HEK293 (cell line): ENCODE results near the gene LRRC43.
A peak's percentile ranks its signal among the peaks of the same experiment; 100 is the strongest.

ENCODE experiments used
- CTCF ChIA-PET: fragments of 350-600 bp; formaldehyde crosslinking; extraction: SDS; loops from one replicate; lab custom pipeline; 2021; ENCODE audit warnings: antibody characterized with exemption; lab: Yijun Ruan, JAX
- POLR2A ChIA-PET: fragments of 300-600 bp; formaldehyde crosslinking; extraction: SDS; loops from one replicate; lab custom pipeline; 2020; ENCODE audit warnings: antibody characterized with exemption, inconsistent platforms; lab: Yijun Ruan, JAX
- H3K27ac ChIP-seq: fragments of 200-500 bp; sonication (Bioruptor generic); 2 replicates; pipeline ENCODE4 v1.5.1; 2014; ENCODE audit warnings: low read depth, low read length, control low read depth, inconsistent platforms; ENCODE audit errors: extremely low read depth
- H3K36me3 ChIP-seq, 2 experiments: fragments of 200-500 bp in 1 of 2; sonication (Bioruptor generic) in 1 of 2; 1 replicate in 1 of 2; 2 replicates in 1 of 2; pipeline ENCODE4 v1.5.1; 2014 to 2017; ENCODE audit warnings: inconsistent platforms in 2 of 2, low read length in 2 of 2; ENCODE audit not compliant: control insufficient read depth in 2 of 2, insufficient read depth in 1 of 2
- H3K4me1 ChIP-seq: fragments of 200-500 bp; sonication (Bioruptor generic); 2 replicates; pipeline ENCODE4 v1.5.1; 2014; ENCODE audit warnings: mild to moderate bottlenecking, low read length, inconsistent platforms; ENCODE audit not compliant: control insufficient read depth, insufficient read depth
- H3K4me3 ChIP-seq: 2 replicates; pipeline ENCODE4 v1.5.1; 2011; ENCODE audit warnings: low read depth, mild to moderate bottlenecking, control low read depth, low read length, moderate library complexity
- H3K9me3 ChIP-seq: fragments of 200-500 bp; sonication (Bioruptor generic); 2 replicates; pipeline ENCODE4 v1.5.1; 2014; ENCODE audit warnings: low read depth, low read length, inconsistent platforms; ENCODE audit not compliant: control insufficient read depth, insufficient read depth
- BCL11A ChIP-seq: fragments of 450-650 bp; formaldehyde crosslinking; IDR thresholded peaks from 2 replicates; pipeline ENCODE4 v1.5.1; 2016; ENCODE audit warnings: low read depth, missing biosample characterization, missing genetic modification characterization
- EGR2 ChIP-seq: fragments of 450-650 bp; formaldehyde crosslinking; IDR thresholded peaks from 2 replicates; pipeline ENCODE4 v1.5.1; 2016; ENCODE audit warnings: low read depth, missing biosample characterization, missing genetic modification characterization
- KLF10 ChIP-seq: fragments of 450-650 bp; IDR thresholded peaks from 2 replicates; pipeline ENCODE4 v1.5.1; 2018; ENCODE audit warnings: missing biosample characterization, mild to moderate bottlenecking, missing genetic modification characterization
- PRDM1 ChIP-seq: fragments of 450-650 bp; formaldehyde crosslinking; IDR thresholded peaks from 2 replicates; pipeline ENCODE4; 2016; ENCODE audit warnings: missing biosample characterization, missing genetic modification characterization
- WT1 ChIP-seq: fragments of 450-650 bp; formaldehyde crosslinking; IDR thresholded peaks from 2 replicates; pipeline ENCODE4 v1.5.1; 2016; ENCODE audit warnings: missing biosample characterization, missing genetic modification characterization
- ZNF121 ChIP-seq: fragments of 450-650 bp; formaldehyde crosslinking; IDR thresholded peaks from 2 replicates; pipeline ENCODE4 v1.5.1; 2016; ENCODE audit warnings: missing biosample characterization, missing genetic modification characterization
- ZNF133 ChIP-seq: fragments of 450-650 bp; formaldehyde crosslinking; IDR thresholded peaks from 2 replicates; pipeline ENCODE4 v1.5.1; 2016; ENCODE audit warnings: missing biosample characterization, missing genetic modification characterization
- ZNF140 ChIP-seq: fragments of 450-650 bp; formaldehyde crosslinking; IDR thresholded peaks from 2 replicates; pipeline ENCODE4 v1.5.1; 2016; ENCODE audit warnings: missing biosample characterization, missing genetic modification characterization
- ZNF202 ChIP-seq: fragments of 450-650 bp; formaldehyde crosslinking; IDR thresholded peaks from 2 replicates; pipeline ENCODE4 v1.5.1; 2016; ENCODE audit warnings: missing biosample characterization, missing genetic modification characterization, borderline replicate concordance
- ZNF350 ChIP-seq: fragments of 450-650 bp; formaldehyde crosslinking; IDR thresholded peaks from 2 replicates; pipeline ENCODE4 v1.5.0; 2017; ENCODE audit warnings: missing biosample characterization, mild to moderate bottlenecking, missing genetic modification characterization
- ZNF391 ChIP-seq: fragments of 450-650 bp; formaldehyde crosslinking; IDR thresholded peaks from 2 replicates; pipeline ENCODE4 v1.5.1; 2016; ENCODE audit warnings: low read depth, missing biosample characterization, missing genetic modification characterization, borderline replicate concordance
- ZNF433 ChIP-seq: fragments of 450-650 bp; formaldehyde crosslinking; IDR thresholded peaks from 2 replicates; pipeline ENCODE4 v1.5.1; 2016; ENCODE audit warnings: missing biosample characterization, missing genetic modification characterization, low read depth
- ZNF530 ChIP-seq: fragments of 450-650 bp; formaldehyde crosslinking; IDR thresholded peaks from 2 replicates; pipeline ENCODE4 v1.5.1; 2016; ENCODE audit warnings: low read depth, missing biosample characterization, missing genetic modification characterization
- ZNF548 ChIP-seq: fragments of 450-650 bp; formaldehyde crosslinking; IDR thresholded peaks from 2 replicates; pipeline ENCODE4 v1.5.1; 2016; ENCODE audit warnings: missing biosample characterization, missing genetic modification characterization
- ZNF558 ChIP-seq: fragments of 450-650 bp; formaldehyde crosslinking; IDR thresholded peaks from 2 replicates; pipeline ENCODE4 v1.5.1; 2016; ENCODE audit warnings: missing biosample characterization, missing genetic modification characterization
- ZNF621 ChIP-seq: fragments of 450-650 bp; formaldehyde crosslinking; IDR thresholded peaks from 2 replicates; pipeline ENCODE4 v1.5.1; 2017; ENCODE audit warnings: missing biosample characterization, missing genetic modification characterization
- ZNF670 ChIP-seq: fragments of 450-650 bp; formaldehyde crosslinking; IDR thresholded peaks from 2 replicates; pipeline ENCODE4 v1.5.1; 2016; ENCODE audit warnings: missing biosample characterization, missing genetic modification characterization, low read depth
- TF ChIP-seq, protein P1 (sequence below): fragments of 450-650 bp; formaldehyde crosslinking; IDR thresholded peaks from 2 replicates; pipeline ENCODE4 v1.5.1; 2016; ENCODE audit warnings: missing biosample characterization, missing genetic modification characterization
- TF ChIP-seq, protein P2 (sequence below): fragments of 450-650 bp; formaldehyde crosslinking; IDR thresholded peaks from 2 replicates; pipeline ENCODE4 v1.5.1; 2016; ENCODE audit warnings: missing biosample characterization, missing genetic modification characterization
- TF ChIP-seq, protein P3 (sequence below): fragments of 450-650 bp; formaldehyde crosslinking; IDR thresholded peaks from 2 replicates; pipeline ENCODE4; 2016; ENCODE audit warnings: missing biosample characterization, missing genetic modification characterization
- TF ChIP-seq, protein P4 (sequence below): fragments of 450-650 bp; formaldehyde crosslinking; IDR thresholded peaks from 2 replicates; pipeline ENCODE4 v1.5.1; 2016; ENCODE audit warnings: missing biosample characterization, missing genetic modification characterization

Gene LRRC43

DNA sequence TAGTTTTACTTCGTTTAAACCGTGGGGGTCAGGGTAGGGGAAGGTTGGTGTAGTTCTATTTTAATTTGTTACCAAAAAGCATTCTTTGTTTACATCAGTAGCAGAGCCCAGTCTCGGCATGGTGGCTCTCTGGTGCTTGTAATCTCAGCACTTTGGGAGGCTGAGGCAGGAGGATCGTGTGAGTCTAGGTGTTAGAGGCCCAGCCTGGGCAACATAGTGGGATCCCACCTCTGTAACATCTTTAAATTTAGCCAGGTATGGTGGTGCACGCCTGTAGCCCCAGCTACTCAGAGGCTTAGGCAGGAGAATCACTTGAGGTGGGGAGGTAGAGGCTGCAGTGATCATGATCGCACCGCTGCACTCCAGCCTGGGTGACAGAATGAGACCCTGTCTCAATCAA, 2.2 kb downstream of the LRRC43 start:
- H3K9me3 ChIP-seq: no peaks in the 10 kb centered on the region
- CTCF ChIA-PET: no interaction called here
- POLR2A ChIA-PET: no interaction called here
- no peaks in the 10 kb centered on the region for H3K36me3 ChIP-seq
- no peaks in the 10 kb centered on the region for H3K4me1 ChIP-seq
- no peak overlapping the region for H3K4me3 ChIP-seq
- TF ChIP-seq WT1 (tag by site-specific recombination): no peak
- TF ChIP-seq, protein P1, sequence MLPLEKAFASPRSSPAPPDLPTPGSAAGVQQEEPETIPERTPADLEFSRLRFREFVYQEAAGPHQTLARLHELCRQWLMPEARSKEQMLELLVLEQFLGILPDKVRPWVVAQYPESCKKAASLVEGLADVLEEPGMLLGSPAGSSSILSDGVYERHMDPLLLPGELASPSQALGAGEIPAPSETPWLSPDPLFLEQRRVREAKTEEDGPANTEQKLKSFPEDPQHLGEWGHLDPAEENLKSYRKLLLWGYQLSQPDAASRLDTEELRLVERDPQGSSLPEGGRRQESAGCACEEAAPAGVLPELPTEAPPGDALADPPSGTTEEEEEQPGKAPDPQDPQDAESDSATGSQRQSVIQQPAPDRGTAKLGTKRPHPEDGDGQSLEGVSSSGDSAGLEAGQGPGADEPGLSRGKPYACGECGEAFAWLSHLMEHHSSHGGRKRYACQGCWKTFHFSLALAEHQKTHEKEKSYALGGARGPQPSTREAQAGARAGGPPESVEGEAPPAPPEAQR (tag by site-specific recombination): no peak
- peak; percentile 82 for TF ChIP-seq ZNF121 (tag by site-specific recombination)
- no peak overlapping the region for H3K27ac ChIP-seq

DNA sequence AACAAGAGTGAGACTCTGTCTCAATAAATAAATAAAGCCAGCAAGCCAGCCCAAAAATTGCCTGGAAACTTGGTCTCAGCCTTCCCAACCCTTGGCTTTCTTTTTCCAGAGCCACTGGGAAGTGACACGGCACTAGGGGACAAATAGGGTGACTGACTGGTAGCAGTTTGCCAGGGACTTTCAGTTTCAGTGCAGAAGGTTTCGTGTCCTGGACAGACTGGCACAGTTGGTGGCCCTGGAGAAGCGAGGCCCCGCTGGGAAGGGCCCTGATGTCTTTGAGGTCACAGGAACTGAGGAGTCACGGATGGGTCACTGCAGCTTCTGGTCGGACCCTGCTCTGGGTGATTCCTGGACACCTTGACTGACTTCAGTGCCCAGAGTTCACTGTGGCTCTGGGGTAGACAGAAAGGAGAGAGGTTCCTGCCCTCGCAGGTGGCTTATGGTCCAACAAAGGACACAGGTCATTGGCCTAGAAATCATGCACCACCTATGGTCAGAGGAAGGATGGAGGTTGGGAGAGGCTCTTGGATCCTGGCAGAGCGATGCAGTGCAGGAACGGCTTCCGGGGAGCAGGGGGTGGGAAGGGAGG, 2.7 kb downstream of the LRRC43 start:
- no peaks in the 10 kb centered on the region for H3K36me3 ChIP-seq
- ChIA-PET POLR2A (no interaction called here), CTCF (no interaction called here)
- no peak overlapping the region for H3K27ac ChIP-seq
- no peak overlapping the region for H3K4me3 ChIP-seq
- TF ChIP-seq, protein P2, sequence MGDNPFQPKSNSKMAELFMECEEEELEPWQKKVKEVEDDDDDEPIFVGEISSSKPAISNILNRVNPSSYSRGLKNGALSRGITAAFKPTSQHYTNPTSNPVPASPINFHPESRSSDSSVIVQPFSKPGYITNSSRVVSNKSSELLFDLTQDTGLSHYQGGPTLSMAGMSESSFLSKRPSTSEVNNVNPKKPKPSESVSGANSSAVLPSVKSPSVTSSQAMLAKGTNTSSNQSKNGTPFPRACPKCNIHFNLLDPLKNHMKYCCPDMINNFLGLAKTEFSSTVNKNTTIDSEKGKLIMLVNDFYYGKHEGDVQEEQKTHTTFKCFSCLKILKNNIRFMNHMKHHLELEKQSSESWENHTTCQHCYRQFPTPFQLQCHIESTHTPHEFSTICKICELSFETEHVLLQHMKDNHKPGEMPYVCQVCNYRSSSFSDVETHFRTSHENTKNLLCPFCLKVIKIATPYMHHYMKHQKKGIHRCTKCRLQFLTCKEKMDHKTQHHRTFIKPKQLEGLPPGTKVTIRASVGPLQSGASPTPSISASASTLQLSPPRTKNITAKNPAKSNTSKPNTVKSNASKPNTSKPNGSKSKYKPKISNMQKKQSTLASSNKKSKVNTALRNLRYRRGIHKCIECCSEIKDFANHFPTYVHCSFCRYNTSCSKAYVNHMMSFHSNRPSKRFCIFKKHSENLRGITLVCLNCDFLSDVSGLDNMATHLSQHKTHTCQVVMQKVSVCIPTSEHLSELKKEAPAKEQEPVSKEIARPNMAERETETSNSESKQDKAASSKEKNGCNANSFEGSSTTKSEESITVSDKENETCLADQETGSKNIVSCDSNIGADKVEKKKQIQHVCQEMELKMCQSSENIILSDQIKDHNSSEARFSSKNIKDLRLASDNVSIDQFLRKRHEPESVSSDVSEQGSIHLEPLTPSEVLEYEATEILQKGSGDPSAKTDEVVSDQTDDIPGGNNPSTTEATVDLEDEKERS: no peak
- no peak for TF ChIP-seq ZNF202
- TF ChIP-seq, protein P3, sequence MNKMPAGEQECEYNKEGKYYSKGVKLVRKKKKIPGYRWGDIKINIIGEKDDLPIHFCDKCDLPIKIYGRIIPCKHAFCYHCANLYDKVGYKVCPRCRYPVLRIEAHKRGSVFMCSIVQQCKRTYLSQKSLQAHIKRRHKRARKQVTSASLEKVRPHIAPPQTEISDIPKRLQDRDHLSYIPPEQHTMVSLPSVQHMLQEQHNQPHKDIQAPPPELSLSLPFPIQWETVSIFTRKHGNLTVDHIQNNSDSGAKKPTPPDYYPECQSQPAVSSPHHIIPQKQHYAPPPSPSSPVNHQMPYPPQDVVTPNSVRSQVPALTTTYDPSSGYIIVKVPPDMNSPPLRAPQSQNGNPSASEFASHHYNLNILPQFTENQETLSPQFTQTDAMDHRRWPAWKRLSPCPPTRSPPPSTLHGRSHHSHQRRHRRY (tag by site-specific recombination): no peak
- no peak for TF ChIP-seq KLF10 (tag by site-specific recombination)
- no peak for TF ChIP-seq ZNF433 (tag by site-specific recombination)
- TF ChIP-seq ZNF670 (tag by site-specific recombination): no peak
- no peak for TF ChIP-seq PRDM1 (tag by site-specific recombination)
- no peak for TF ChIP-seq ZNF621
- TF ChIP-seq BCL11A (tag by site-specific recombination): no peak
- TF ChIP-seq, protein P4, sequence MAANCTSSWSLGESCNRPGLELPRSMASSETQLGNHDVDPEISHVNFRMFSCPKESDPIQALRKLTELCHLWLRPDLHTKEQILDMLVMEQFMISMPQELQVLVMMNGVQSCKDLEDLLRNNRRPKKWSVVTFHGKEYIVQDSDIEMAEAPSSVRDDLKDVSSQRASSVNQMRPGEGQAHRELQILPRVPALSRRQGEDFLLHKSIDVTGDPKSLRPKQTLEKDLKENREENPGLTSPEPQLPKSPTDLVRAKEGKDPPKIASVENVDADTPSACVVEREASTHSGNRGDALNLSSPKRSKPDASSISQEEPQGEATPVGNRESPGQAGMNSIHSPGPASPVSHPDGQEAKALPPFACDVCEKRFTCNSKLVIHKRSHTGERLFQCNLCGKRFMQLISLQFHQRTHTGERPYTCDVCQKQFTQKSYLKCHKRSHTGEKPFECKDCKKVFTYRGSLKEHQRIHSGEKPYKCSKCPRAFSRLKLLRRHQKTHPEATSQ (tag by site-specific recombination): no peak
- TF ChIP-seq ZNF391 (tag by site-specific recombination): no peak
- TF ChIP-seq, all 188 proteins: peak for 0
- Histone ChIP-seq H3K9me3 (no peaks in the 10 kb centered on the region), H3K4me1 (no peaks in the 10 kb centered on the region)

DNA sequence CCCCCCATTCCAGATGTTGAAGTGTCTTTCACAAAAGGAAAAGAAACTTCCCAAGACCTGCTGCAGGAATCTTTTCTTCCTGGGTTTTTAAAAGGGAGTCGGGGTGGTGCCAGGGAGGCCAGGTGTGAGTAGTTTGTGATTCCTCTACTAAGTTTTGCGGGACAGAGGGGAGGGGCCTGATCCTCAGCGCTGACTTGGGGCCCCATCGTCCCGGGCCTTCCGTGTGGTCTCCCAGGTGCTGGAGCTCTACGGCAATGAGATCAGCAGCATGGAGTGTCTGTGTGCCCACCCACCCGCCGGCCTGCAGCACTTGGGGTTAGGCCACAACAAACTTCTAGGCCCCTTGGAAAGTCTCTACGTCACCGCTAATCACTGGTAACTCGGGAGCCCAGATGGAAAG, 4.5 kb downstream of the LRRC43 start:
- CTCF ChIA-PET: interaction anchor here (2.3 kb wide), 1 partner anchor 133 kb away, joined by 8 read pairs; no protein-coding TSS in a partner anchor
- Histone ChIP-seq H3K27ac (no peak overlapping the region), H3K36me3 (no peaks in the 10 kb centered on the region), H3K9me3 (no peaks in the 10 kb centered on the region), H3K4me1 (no peaks in the 10 kb centered on the region), H3K4me3 (no peak overlapping the region)
- TF ChIP-seq EGR2 (tag by site-specific recombination) (no peak), ZNF548 (tag by site-specific recombination) (no peak), ZNF558 (no peak), ZNF530 (no peak), ZNF350 (no peak), ZNF140 (tag by site-specific recombination) (no peak), ZNF133 (no peak)
- POLR2A ChIA-PET: no interaction called here
